Vagina (tissue), 2 donors: ENCODE data around the gene BNIP5.

Experiments
- POLR2AphosphoS5 ChIP-seq, 2 donors: sonication (generic); formaldehyde crosslinking; IDR thresholded peaks; one replicate each; pipeline ENCODE4 v1.9.0; 2017; ENCODE audit warnings: antibody characterized with exemption in 2 of 2, mild to moderate bottlenecking in 2 of 2, low read depth in 1 of 2; ENCODE audit not compliant: insufficient read depth in 1 of 2
- TF ChIP-seq, protein P1 (sequence below), 3 experiments: fragments of 450-650 bp in 2 of 3; fragments of 200-600 bp in 1 of 3; sonication (generic) in 1 of 3; IDR thresholded peaks; one replicate each; pipeline ENCODE4 v1.5.1; 2017 to 2019; ENCODE audit warnings: antibody characterized with exemption in 3 of 3, mild to moderate bottlenecking in 2 of 3, moderate library complexity in 2 of 3

DNA sequence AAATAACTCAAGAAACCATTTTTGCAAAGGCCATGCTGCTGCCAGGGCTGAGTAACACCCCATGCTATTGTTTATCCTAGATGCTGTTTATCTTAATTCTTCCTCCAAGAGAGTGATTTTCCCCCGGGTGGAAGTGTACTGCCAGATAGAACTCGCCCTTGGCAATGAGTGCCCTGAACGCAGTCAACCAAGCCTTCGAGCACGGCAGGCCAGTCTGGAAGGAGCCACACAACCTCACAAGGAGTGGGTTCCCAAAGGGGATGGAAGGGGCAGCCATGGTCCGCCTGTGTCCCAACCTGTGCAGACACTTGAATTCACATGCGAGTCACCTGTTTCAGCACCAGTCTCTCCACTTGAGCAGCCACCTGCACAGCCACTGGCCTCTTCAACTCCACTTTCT is 34.9 kb downstream of the BNIP5 start:
- TF ChIP-seq, protein P1, sequence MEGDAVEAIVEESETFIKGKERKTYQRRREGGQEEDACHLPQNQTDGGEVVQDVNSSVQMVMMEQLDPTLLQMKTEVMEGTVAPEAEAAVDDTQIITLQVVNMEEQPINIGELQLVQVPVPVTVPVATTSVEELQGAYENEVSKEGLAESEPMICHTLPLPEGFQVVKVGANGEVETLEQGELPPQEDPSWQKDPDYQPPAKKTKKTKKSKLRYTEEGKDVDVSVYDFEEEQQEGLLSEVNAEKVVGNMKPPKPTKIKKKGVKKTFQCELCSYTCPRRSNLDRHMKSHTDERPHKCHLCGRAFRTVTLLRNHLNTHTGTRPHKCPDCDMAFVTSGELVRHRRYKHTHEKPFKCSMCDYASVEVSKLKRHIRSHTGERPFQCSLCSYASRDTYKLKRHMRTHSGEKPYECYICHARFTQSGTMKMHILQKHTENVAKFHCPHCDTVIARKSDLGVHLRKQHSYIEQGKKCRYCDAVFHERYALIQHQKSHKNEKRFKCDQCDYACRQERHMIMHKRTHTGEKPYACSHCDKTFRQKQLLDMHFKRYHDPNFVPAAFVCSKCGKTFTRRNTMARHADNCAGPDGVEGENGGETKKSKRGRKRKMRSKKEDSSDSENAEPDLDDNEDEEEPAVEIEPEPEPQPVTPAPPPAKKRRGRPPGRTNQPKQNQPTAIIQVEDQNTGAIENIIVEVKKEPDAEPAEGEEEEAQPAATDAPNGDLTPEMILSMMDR (IDR thresholded peaks at IDR 0.05) = no peak
- TF ChIP-seq POLR2AphosphoS5 (IDR thresholded peaks at IDR 0.05; ENCODE audit: insufficient read depth in 1 of 2, low read depth in 1 of 2) = no peak
